ENCODE data around the gene AKR1C4. TPM values are rescaled to one million over a fixed set of nuclear protein-coding genes. Genes with fewer than 3 reads are reported as not detected.

Gene AKR1C4
- total RNA-seq, 1 experiment from 2014 or later, result not detected

GRCh38 chr10:5259132-5259951 lies 62.7 kb downstream of the AKR1C4 start:
- ATAC-seq, result no peak
- BruUV-seq (replicated peaks), result no TSS peak
- Histone ChIP-seq H3K4me1 (ENCODE audit: control insufficient read depth, insufficient read depth, low read length) (no peaks in the 10 kb centered on the region), H3K4me3 (ENCODE audit: low read depth in 2 of 2, low read length in 2 of 2) (no peak overlapping the region), H3K36me3 (ENCODE audit: control insufficient read depth, insufficient read depth, low read length) (no peaks in the 10 kb centered on the region), H3K27me3 (ENCODE audit: control insufficient read depth, insufficient read depth, low read length) (no peaks in the 10 kb centered on the region), H3K27ac (ENCODE audit: low read length) (no peak overlapping the region), H3K9me3 (ENCODE audit: control insufficient read depth, insufficient read depth, low read depth, low read length) (no peaks in the 10 kb centered on the region)
- in situ Hi-C loops (cut with HindIII; ENCODE audit: low pct_unique_long_range_greater_than_20kb, low sequenced_read_pairs) (no loop called here), intact Hi-C loops (cut with micrococcal nuclease; ENCODE audit: unreplicated experiment) (no loop called here)
- no peak for DNase-seq (ENCODE audit: low read depth, low spot score)
- TF ChIP-seq TCF7L2 (IDR thresholded peaks at IDR 0.05; ENCODE audit: low read depth, low read length) (no peak), REST (IDR thresholded peaks at IDR 0.05; ENCODE audit: insufficient read depth in 1 of 2, low read depth in 2 of 2, low read length in 1 of 2) (no peak), POLR2AphosphoS5 (IDR thresholded peaks at IDR 0.05; ENCODE audit: low read depth, low read length) (no peak), CTCF (IDR thresholded peaks at IDR 0.05) (no peak), SIN3A (IDR thresholded peaks at IDR 0.05; ENCODE audit: borderline replicate concordance, insufficient read depth, low read depth, low read length) (no peak)
- CTCF ChIA-PET, result interaction anchor here (0.6 kb wide), 1 partner anchor 320 kb away, joined by 3 read pairs; no protein-coding TSS in a partner anchor
- POLR2A ChIA-PET, result no interaction called here

- intact Hi-C loops (cut with micrococcal nuclease; ENCODE audit: unreplicated experiment), result no loop called here
- POLR2A ChIA-PET, result no interaction called here
Observed at GRCh38 chr10:5259952-5260578, 63.4 kb downstream of the AKR1C4 start.

More at GRCh38 chr10:5259952-5260578, 63.4 kb downstream of the AKR1C4 start:
- Histone ChIP-seq H3K4me3 (ENCODE audit: low read depth in 2 of 2, low read length in 2 of 2) (no peak overlapping the region), H3K36me3 (ENCODE audit: control insufficient read depth, insufficient read depth, low read length) (no peaks in the 10 kb centered on the region), H3K9me3 (ENCODE audit: control insufficient read depth, insufficient read depth, low read depth, low read length) (no peaks in the 10 kb centered on the region), H3K27ac (ENCODE audit: low read length) (no peak overlapping the region), H3K27me3 (ENCODE audit: control insufficient read depth, insufficient read depth, low read length) (no peaks in the 10 kb centered on the region), H3K4me1 (ENCODE audit: control insufficient read depth, insufficient read depth, low read length) (no peaks in the 10 kb centered on the region)
- BruUV-seq (replicated peaks), result no TSS peak
- DNase-seq (ENCODE audit: low read depth, low spot score) (no peak), ATAC-seq (no peak)
- TF ChIP-seq POLR2AphosphoS5 (IDR thresholded peaks at IDR 0.05; ENCODE audit: low read depth, low read length) (no peak), REST (IDR thresholded peaks at IDR 0.05; ENCODE audit: insufficient read depth in 1 of 2, low read depth in 2 of 2, low read length in 1 of 2) (no peak), TCF7L2 (IDR thresholded peaks at IDR 0.05; ENCODE audit: low read depth, low read length) (no peak), SIN3A (IDR thresholded peaks at IDR 0.05; ENCODE audit: borderline replicate concordance, insufficient read depth, low read depth, low read length) (no peak)
- CTCF ChIA-PET, result interaction anchor here (0.6 kb wide), 1 partner anchor 321 kb away, joined by 3 read pairs; no protein-coding TSS in a partner anchor
- in situ Hi-C loops (cut with HindIII; ENCODE audit: low pct_unique_long_range_greater_than_20kb, low sequenced_read_pairs), result no loop called here

All from Panc1 (cell line).